Prostate gland (tissue), 2 donors: Measurements from ENCODE around the gene CGNL1.

Source experiments
- POLR2A ChIP-seq: fragments of 450-650 bp; IDR thresholded peaks from one replicate; pipeline ENCODE4 v1.6.1; 2016; ENCODE audit warnings: antibody characterized with exemption, mild to moderate bottlenecking
- POLR2AphosphoS5 ChIP-seq: sonication (generic); formaldehyde crosslinking; IDR thresholded peaks from one replicate; pipeline ENCODE4 v1.6.1; 2017; ENCODE audit warnings: antibody characterized with exemption
- TF ChIP-seq, protein P1 (sequence below), 4 experiments: fragments of 200-600 bp in 2 of 4; fragments of 450-650 bp in 2 of 4; sonication (generic) in 2 of 4; IDR thresholded peaks; 1 replicate in 3 of 4; 2 replicates in 1 of 4; pipeline ENCODE4 v1.5.1; 2016 to 2019; ENCODE audit warnings: antibody characterized with exemption in 4 of 4, mild to moderate bottlenecking in 2 of 4, moderate library complexity in 2 of 4

DNA sequence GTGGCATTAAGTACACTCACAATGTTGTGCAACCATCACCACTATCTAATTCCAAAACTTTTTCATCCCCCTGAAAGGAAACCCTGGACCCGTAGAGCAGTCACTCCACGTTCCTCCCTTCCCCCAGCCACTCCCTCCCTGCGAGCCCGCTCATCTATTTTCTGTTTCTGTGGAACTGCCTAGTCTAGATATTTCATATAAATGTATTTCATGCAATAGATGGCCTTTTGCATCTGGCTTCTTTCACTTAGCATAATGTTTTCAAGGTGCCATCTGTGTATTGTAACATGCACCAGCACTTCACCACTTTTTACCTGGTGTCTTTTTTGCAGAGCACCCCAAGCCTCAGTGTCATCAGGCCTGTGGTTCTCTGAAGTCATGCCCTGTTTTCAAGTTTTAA, 10.7 kb downstream of the CGNL1 start:
- TF ChIP-seq, protein P1, sequence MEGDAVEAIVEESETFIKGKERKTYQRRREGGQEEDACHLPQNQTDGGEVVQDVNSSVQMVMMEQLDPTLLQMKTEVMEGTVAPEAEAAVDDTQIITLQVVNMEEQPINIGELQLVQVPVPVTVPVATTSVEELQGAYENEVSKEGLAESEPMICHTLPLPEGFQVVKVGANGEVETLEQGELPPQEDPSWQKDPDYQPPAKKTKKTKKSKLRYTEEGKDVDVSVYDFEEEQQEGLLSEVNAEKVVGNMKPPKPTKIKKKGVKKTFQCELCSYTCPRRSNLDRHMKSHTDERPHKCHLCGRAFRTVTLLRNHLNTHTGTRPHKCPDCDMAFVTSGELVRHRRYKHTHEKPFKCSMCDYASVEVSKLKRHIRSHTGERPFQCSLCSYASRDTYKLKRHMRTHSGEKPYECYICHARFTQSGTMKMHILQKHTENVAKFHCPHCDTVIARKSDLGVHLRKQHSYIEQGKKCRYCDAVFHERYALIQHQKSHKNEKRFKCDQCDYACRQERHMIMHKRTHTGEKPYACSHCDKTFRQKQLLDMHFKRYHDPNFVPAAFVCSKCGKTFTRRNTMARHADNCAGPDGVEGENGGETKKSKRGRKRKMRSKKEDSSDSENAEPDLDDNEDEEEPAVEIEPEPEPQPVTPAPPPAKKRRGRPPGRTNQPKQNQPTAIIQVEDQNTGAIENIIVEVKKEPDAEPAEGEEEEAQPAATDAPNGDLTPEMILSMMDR (IDR thresholded peaks at IDR 0.05), result no peak
- TF ChIP-seq POLR2A (no peak), POLR2AphosphoS5 (no peak)
